SW480 (cell line): ENCODE data around the gene METTL23.

ENCODE experiments used
- DNase-seq: peaks from one replicate; pipeline ENCODE4 v3.0.0-alpha.2; 2016; ENCODE audit warnings: low spot score

Gene METTL23, protein sequence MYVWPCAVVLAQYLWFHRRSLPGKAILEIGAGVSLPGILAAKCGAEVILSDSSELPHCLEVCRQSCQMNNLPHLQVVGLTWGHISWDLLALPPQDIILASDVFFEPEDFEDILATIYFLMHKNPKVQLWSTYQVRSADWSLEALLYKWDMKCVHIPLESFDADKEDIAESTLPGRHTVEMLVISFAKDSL

DNA sequence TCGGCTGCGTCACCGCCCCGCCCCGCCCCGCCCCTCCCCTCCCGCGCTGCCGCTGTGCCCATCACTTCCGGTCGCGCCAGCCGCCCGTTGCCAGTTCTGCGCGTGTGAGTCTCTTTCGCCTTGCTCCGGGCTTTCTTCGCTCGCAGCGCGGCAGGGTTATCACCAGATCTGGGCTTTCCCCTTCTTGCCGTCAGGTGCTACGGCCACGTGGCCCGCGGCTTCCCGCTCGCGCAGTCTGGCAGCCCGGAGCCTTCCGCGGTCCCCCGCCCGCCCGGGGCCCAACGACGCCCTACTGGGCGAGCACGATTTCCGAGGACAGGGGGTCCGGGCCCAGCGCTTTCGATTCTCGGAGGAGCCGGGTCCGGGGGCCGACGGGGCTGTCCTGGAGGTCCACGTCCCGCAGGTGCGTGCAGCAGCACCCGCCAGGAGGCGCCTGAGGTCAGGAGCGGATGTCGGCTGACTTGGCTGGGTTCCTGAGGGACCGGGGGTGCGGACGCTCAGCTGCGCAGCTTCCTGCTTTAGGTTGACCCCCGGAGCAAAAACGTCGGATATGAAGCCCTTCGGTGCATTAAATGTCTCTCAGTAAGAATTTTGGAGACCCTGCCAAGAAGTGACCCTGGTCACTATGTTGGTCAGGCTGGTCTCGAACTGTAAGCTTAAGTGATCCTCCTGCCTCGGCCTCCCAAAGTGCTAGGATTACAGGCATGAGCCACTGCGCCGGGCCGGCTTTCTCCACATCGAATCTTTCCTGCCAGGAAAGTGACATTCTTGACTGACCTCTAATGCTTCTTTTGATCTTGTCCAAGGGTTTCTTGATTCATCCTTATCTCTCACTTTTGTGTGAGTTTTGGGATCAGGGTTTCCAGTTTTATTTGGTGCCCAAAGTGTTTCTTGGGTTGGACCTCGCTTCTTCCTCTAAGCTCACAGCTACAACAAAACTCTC, at the start of gene METTL23:
Gene METTL23, plus strand, starts transcription at position 64 of the 943 bp plus-strand sequence. CDS start 2,872 bp downstream, outside the sequence.
- DNase-seq = peak; percentile 65

DNA sequence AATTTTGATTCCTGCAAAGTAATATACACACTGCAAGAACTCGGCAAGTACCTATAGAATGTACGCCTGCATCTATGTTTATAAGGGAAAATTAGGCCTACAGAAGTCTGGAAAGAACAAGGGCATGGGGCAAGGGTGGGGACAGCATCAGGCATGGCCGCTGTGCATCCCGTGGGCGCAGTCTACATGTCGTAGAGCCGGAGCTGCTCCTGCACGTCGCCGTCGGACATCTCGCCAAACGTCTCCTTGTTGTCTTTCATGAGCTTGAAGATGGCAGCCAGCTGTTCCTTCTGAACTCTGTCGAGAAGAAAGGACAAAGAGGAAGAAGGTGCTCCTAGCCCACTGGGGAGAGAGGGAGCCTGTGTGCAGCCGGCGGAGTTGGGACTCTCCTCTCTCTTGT, 49.2 kb upstream of the METTL23 start:
- no peak for DNase-seq

DNA sequence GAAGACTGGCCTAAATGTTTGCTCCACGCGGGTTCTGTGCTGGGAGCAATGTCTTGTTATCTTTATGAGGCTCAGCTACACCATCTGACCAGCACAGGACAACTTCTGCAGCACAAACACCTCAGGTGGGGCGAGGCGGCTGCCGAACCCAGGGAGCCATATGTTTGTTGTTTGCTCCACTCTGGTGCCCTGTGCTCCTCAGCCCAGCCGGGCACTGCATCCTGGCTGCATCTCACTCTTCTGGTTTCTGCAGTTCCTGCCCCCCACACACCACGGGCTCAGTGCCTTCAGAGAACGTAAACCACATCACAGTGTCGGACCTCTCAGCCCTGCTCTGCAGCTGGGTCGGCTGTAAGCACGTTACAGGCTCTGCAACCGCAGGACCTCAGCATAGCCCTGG, 48.3 kb upstream of the METTL23 start:
- peak; percentile 43 for DNase-seq

- no peak for DNase-seq
Measured at GRCh38 chr17:76679239-76679638, 47.4 kb upstream of the METTL23 start.

DNA sequence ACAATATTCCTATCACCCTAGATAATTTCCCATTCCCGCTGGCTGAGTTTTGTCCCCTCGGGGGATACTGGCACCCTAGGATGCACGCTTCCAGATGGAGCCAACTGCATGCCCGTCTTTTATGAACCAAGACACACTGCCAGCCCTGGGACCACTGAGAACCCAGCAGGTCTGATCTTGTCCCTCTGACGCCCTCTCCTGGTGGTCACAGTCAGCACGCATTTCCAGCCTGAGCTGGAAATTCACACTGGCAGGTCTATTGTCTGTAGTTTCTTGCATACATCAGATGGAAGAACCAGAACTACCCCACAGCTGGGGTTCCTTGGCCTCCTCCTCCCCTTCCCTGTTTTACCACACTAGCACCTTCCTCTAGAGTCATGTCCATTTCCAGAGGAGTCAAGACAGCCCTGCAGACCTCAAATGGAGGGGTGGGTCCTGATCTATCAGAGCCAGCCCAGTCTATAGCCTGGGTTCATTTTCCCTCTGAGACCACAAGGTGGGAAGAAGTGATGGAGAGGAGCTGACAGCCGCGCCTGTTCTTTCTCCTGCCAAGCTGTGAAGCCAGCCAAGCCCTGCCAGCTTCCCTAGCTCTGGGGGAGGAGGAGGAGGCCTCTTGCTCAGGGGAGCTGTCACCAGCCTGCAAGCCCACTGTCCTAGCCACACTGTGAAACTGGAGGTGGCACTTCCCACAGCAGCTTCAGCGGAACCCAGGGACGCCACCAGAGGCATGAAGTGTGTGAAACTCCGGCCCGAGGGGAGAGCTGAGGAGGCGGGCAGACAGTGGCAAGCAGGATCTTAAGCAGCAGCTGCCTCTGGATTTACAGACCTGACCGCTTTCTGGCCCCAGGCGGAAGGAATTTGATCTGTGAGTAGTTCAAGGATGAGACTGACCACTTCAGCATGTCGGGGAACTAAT, 45.2 kb upstream of the METTL23 start:
- DNase-seq = peak; percentile 53

DNA sequence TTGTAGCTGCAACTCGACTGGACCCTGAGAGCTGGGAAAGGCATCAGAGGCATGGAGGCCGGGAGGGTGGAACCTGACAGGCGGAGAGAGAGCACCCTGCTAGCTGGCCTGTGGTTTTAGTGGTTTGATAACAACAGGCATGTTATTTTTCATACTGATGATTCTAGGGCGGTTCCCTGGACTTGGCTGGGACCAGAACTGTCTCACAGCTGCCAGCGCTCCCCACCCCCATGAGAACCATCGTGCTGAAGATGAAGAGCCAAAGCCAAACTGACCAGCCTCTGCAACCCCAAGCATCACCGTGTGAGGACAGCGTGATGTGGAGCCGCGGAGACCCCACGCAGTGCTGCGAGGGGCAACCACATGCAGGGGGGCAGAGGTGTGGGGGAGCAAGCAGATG, 44.3 kb upstream of the METTL23 start:
- DNase-seq = peak; percentile 44

DNA sequence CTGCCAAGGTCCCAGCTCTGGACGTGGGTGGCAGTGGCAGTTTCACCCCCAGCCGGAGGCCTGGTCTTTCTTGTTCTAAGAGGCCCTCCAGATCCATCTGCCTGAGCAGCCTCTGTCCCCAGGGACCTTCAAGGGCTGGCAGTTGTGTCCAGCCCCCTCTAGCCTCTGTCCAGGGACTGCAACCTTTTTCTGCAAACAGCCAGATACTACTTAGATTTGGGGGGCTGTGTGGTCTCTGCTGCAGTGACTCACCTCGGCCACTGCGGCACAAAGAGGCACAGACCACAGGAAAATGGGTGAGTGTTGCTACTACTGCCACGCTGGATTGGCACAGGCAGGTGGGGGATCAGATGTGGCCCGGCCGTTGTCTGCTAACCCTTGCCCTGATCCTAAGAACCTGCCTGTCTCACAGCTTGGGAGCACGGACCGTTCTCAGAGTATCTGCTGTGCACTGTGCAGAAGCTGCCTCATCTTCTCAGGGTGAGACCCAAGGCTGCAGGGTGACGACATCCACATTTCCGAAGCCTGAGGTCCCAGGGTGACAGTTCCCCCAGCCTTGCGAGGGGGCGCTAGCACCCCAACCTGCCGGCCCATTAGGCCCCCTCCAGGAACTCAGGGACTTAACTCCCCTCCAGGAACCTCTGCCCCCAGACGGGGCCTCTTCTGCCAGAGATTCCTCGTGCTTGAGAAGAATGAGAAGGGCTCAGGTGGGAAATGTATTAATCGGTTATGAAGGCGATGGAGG, 43.5 kb upstream of the METTL23 start:
- DNase-seq = no peak

GRCh38 chr17:76683921-76684745, 42.5 kb upstream of the METTL23 start:
- DNase-seq = no peak

DNA sequence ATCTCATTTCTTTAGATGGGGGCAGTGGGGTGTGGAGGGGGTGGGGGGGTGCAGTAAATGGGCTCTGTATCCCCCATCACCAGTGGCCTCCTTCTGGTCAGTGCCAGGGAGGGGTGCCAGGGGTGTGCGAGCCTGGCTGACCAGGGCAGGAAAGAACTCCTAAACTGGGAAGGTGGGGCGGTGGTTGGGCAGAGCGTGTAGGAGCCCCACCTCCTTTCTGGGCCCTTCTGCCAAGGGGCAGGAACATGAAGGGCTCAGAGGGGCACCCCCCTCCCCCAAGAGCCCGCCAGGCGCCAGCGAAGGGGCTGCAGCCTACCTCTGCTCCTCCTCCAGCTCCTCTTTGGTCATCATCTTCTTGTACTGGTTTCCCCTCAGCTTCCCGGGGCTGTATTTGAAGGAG, 41.9 kb upstream of the METTL23 start:
- DNase-seq = no peak

DNA sequence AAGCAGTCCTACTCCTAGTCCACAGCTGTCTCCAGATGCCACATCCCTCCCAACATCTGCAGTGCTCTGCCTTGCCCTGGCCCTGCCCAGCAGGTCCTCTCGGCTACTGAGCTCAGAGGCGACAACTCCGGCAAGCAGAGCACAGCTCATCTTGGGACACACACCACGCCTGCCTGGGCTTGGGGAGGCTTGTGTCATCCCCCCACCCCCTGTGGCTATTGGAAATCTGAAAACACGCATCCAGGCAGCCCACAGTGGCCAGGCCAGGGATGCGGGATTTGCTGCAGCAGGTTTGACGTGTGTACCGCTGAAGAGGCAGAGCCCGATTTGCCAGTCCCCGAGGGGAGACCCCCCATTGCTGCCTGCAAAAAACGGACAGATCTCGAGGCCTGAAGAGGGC, 41.3 kb upstream of the METTL23 start:
- DNase-seq = no peak

DNA sequence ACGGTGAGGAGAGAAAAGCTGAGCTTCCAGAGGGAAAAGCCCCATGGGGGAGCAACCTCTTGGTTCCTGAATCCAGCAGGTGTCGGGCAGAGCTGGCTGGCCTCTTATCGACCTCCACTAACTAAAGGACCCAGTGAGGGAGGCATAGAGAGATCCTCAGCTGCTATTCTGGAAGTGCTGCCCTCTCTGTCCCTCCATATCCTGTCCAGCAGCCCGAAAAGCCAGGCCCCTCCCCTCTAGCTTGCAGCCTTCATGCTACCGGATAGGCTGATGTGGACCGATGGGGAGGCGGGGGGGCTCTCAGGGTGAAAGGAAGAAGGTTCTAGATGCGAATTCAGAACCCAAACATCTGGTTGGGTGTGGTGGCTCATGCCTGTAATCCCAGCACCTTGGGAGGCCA, 40.8 kb upstream of the METTL23 start:
- DNase-seq = no peak

DNA sequence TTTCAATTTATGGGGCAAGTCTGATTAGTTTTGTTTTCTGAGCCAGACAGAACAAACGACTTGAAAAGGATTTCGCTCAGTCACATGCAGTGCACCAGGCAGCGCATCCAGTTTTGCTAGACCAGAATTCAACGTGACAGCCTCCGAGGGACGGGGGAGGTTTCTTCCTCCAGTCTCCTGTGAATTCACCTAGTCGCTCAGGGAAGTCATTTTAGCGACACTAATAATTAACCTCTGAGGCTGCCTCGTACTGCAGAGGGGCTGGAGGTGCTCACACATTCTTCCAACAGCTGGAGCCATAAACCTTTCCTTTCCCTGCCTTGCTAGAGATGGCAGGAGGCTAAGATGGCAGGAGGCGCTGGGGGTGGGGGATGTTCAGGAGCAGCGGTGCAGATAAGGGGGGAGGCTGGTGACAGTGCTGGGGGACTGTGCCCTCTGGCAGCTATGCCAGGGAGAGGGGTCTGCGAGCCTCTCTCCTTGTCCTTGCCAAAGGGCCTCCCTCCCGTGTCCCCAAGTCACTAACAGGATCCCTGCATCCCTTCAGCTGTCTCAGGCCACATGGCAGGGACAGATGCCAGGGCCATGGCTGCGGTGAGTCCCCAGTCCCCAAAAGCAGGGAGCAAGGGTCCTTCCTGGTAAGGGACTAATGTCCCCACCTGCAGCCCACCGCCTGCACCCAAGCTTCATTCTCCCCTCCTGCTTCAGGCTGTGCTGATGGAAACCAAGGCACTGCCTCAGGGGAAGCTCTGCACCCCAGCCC, 39.9 kb upstream of the METTL23 start:
- no peak for DNase-seq

DNA sequence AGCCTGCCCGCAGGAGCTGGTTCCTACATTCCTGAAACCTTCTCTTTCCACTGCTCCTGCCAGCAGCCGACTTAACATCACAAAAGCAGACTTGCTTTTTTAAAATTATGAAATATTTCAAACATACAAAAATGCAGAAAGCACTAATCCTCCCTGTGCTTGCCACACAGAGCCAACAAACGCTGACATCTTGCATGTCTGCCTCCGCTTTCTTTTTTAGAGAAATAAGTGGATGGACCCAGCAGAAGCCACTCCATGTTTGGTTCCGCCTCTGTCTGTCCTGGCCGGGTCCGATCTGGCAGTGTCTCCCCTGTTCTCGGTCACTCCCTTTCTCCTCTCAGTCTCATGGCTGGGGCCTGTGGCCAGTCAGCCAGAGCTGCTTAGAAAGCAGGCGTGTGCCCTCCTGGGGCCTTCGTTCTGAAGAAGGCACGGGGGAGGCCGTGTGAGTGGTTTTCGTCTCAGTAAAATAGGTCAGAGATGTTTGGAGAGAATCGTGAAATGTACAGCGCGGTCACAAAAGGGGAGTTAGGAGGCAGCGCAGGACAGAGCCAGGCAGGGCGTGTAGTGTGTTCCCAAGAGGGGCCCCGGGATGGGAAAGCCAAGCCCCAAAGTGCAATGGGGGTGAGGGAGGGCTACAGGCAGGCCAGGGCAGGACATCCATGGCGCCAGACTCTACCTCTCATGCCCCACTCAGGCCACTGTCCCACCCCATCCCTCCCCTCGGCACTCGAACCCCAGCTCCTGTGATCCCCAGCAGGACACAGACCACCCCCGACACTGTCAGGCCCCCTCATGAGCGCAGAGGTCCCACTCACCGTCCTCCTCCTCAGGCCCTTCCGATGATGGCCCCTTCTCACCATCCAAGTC, 39.1 kb upstream of the METTL23 start:
- DNase-seq = no peak

GRCh38 chr17:76688165-76688622, 38.4 kb upstream of the METTL23 start:
- no peak for DNase-seq

GRCh38 chr17:76689859-76690258, 36.8 kb upstream of the METTL23 start:
- no peak for DNase-seq

DNA sequence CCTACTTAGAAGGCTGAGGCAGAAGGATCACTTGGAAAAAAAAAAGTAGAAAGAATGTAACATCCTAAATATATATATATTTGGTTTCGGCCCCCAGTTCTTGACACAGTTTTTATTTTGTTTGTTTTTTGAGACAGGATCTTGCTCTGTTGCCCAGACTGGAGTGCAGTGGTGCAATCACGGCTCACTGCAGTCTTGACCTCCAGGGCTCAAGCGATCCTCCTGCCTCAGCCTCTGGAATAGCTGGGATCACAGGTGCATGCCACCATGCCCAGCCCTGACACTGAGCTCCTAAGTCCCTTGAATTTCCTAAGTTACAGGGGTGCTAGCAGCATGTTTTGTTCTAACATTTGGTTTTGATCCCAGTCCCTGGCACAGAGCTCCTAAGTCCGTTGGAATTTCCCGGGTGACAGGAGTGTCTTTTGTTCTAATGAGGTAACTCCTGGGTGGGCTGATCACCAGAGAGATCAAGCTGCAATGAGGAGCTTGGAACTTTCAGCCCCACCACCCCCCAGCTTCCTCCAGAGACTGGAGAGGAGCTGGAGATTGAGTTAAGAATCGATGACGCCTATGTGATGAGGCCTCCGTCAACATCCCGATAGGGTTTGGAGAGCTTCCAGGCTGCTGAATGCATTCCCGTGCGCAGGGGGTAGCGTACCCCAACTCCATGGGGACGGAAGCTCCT, 35.9 kb upstream of the METTL23 start:
- DNase-seq = no peak

GRCh38 chr17:76691379-76692191, 35.1 kb upstream of the METTL23 start:
- no peak for DNase-seq
